Gastroesophageal sphincter (tissue), 3 donors: ENCODE data around the gene GSDME.

Experiments
- POLR2AphosphoS5 ChIP-seq: sonication (generic); formaldehyde crosslinking; IDR thresholded peaks from one replicate; pipeline ENCODE4 v1.6.1; 2017; ENCODE audit warnings: antibody characterized with exemption
- TF ChIP-seq, protein P1 (sequence below), 4 experiments: fragments of 200-600 bp in 2 of 4; fragments of 450-650 bp in 2 of 4; sonication (generic) in 1 of 4; IDR thresholded peaks; one replicate each; pipeline ENCODE4 v1.5.1; 2017 to 2019; ENCODE audit warnings: antibody characterized with exemption in 4 of 4, mild to moderate bottlenecking in 2 of 4, moderate library complexity in 2 of 4

DNA sequence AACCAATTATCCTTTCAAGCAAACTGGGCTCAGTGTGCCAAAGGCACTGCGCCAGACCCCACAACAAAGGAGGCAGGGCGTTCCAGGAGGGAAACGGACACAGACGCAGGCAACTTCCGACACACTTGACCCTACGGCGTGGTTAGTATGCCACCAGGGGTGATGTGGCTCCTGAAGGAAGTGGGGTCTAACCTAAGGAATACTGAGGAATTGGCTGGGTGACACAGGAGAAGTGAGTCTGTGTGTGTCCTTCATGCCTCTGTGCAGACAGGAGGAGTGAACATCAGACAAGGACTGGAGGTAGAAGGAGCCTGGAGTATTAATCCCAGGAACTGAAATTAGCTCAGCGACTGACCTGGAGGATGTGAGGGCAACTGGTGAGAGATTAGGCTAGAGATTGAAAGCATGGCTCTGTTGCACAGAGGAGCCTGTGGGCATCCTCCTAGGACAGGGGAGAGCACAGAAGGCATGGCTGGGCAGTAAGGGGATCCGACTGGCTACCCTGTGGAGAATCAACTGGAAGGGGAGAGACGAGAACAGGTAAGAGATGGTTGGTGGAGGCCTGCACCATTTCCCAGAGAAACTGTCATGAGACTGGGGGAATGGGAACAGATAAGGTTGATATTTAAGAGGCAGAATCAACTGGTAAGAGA lies 27.8 kb downstream of the GSDME start:
- TF ChIP-seq, protein P1, sequence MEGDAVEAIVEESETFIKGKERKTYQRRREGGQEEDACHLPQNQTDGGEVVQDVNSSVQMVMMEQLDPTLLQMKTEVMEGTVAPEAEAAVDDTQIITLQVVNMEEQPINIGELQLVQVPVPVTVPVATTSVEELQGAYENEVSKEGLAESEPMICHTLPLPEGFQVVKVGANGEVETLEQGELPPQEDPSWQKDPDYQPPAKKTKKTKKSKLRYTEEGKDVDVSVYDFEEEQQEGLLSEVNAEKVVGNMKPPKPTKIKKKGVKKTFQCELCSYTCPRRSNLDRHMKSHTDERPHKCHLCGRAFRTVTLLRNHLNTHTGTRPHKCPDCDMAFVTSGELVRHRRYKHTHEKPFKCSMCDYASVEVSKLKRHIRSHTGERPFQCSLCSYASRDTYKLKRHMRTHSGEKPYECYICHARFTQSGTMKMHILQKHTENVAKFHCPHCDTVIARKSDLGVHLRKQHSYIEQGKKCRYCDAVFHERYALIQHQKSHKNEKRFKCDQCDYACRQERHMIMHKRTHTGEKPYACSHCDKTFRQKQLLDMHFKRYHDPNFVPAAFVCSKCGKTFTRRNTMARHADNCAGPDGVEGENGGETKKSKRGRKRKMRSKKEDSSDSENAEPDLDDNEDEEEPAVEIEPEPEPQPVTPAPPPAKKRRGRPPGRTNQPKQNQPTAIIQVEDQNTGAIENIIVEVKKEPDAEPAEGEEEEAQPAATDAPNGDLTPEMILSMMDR (IDR thresholded peaks at IDR 0.05), result no peak
- TF ChIP-seq POLR2AphosphoS5, result no peak
